T-helper 2 cell treated with Interferon-gamma antibody and Interleukin-4, amounts not matched to agents 100 ng/mL and 5 ng/mL, for 36 hours (primary cell): ENCODE data around the gene OR51G2. TPM values are rescaled to one million over a fixed set of nuclear protein-coding genes. Genes with fewer than 3 reads are reported as not detected.

Experiments
- intact Hi-C: fragments of 100-400 bp; cut with micrococcal nuclease; formaldehyde crosslinking; loops from one replicate; pipeline ENCODE4 v1.15.1; 2023
- total RNA-seq: library from RNA; stranded (reverse); gene quantifications from 2 replicates; pipeline ENCODE4 v1.2.3, GENCODE V29; 2022

OR51G2 gene
- total RNA-seq, 1 donor from 2014 or later, result not detected

DNA sequence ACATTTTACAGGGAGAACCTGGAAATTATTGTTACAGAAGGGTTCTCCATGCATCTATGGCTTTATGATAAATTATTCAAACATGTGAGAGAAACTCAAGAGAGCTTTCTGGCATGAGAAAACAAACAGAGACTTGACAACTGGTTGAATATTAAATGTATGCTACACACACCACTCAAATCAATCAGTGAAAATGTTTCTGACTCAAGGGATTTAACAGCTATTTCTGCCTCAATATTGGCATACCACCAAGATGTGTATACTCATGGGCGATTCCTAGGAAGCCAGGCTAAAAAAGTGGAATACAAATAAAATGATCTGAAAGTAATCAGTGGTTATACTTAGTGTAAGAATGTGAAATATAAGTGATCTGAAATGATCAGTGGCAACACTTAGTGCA is 53.3 kb downstream of the OR51G2 start:
- intact Hi-C loops, result no loop called here

DNA sequence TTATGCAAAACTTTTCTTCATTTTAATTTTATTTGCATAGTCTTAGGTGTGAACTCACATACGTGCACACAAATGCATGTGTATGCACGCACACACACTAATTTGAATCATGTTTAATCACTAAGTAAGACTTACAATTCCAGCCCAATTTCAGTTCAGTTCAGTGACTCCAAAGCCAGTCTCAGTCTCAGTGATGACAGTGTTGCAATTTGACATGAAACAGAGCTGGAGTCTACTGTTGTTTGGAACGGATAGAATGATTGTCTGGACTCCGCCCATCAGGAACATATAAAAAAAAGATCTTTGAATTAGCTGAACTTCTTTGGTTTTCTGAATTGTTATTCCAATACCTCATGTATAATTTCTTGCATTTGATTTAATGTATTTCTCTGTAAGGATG is 55.3 kb downstream of the OR51G2 start:
- intact Hi-C loops, result no loop called here

Other genes starting within 250 kb of the OR51G2 start
- gene OR51E2, start 221.5 kb downstream of the OR51G2 start, total RNA-seq, result not detected in 2 replicates
- gene MMP26, start 214.6 kb downstream of the OR51G2 start, total RNA-seq, result not detected in 2 replicates
- gene OR51F1, start 149.4 kb downstream of the OR51G2 start, total RNA-seq, result not detected in 2 replicates
- not detected in 2 replicates for gene OR52R1, start 115.0 kb downstream of the OR51G2 start, total RNA-seq
- not detected in 2 replicates for gene OR51F2, start 98.0 kb downstream of the OR51G2 start, total RNA-seq
- not detected in 2 replicates for gene OR51S1, start 70.1 kb downstream of the OR51G2 start, total RNA-seq
- gene OR51T1, start 37.5 kb downstream of the OR51G2 start, total RNA-seq, result not detected in 2 replicates
- not detected in 2 replicates for gene OR51A7, start 15.6 kb downstream of the OR51G2 start, total RNA-seq
- gene OR51G1, start 5.0 kb upstream of the OR51G2 start, total RNA-seq, result not detected in 2 replicates
- not detected in 2 replicates for gene OR51A4, start 28.3 kb upstream of the OR51G2 start, total RNA-seq
- gene OR51A2, start 36.4 kb upstream of the OR51G2 start, total RNA-seq, result not detected in 2 replicates
- not detected in 2 replicates for gene OR51L1, start 75.5 kb upstream of the OR51G2 start, total RNA-seq
- not detected in 2 replicates for gene OR52J3, start 127.2 kb upstream of the OR51G2 start, total RNA-seq
- gene OR52E2, start 140.3 kb upstream of the OR51G2 start, total RNA-seq, result not detected in 2 replicates
- gene OR52E1, start 150.2 kb upstream of the OR51G2 start, total RNA-seq, result not detected in 2 replicates
- gene OR52A5, start 219.0 kb upstream of the OR51G2 start, total RNA-seq, result not detected in 2 replicates
- not detected in 2 replicates for gene OR52A1, start 235.4 kb upstream of the OR51G2 start, total RNA-seq